GM12892 (cell line): ENCODE measurements around the gene TNN.

Experiments used
- POLR2A ChIP-seq: IDR thresholded peaks from 2 replicates; pipeline ENCODE4 v1.6.1; 2011; ENCODE audit warnings: low read depth, low read length, control low read depth
- POLR2AphosphoS5 ChIP-seq: IDR thresholded peaks from 2 replicates; pipeline ENCODE4 v1.6.1; 2011; ENCODE audit warnings: low read depth, low read length, control low read depth
- TAF1 ChIP-seq: IDR thresholded peaks from 2 replicates; pipeline ENCODE4 v1.6.1; 2011; ENCODE audit warnings: low read depth, mild to moderate bottlenecking, control low read depth, low read length, borderline replicate concordance

DNA sequence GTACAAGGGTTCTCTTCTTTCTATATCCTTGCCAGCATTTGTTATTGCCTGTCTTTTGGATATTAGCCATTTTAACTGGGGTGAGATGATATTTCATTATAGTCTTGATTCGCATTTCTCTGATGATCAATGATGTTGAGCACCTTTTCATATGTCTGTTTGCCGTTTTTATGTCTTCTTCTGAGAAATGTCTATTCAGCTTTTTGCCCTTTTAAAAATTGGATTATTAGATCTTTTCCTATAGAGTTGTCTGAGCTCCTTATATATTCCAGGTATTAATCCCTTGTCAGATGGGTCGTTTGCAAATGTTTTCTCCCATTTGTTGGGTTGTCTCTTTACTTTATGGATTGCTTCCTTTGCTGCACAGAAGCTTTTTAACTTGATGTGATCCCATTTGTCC is 25.0 kb upstream of the TNN start:
- no peak for TF ChIP-seq POLR2A
- TF ChIP-seq POLR2AphosphoS5: no peak
- TF ChIP-seq TAF1: no peak
